ENCODE results near the gene ERO1A.

DNA sequence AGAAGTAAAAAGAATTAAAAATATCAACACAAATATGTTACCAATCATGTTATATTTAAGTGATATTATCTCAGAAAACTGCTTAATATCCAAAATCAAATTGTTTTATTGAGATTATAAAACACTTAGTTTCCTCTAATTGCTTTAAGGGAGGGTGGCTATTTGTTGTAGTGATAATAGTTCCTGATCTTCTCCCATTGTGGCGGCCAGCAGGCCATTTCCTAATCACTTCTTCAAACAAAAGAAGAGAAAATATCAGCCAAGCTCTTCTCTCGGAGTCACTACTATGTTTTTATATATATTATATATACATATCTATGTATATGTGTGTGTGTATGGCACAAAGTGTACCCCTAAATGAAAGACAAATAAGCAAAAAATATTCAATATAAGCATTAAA lies 31.5 kb downstream of the ERO1A start:
- no peak for TF ChIP-seq EZH2 (IDR thresholded peaks at IDR 0.05; ENCODE audit: borderline replicate concordance, insufficient read depth, low read depth, low read length, poor library complexity, severe bottlenecking)
- TF ChIP-seq, protein P1, sequence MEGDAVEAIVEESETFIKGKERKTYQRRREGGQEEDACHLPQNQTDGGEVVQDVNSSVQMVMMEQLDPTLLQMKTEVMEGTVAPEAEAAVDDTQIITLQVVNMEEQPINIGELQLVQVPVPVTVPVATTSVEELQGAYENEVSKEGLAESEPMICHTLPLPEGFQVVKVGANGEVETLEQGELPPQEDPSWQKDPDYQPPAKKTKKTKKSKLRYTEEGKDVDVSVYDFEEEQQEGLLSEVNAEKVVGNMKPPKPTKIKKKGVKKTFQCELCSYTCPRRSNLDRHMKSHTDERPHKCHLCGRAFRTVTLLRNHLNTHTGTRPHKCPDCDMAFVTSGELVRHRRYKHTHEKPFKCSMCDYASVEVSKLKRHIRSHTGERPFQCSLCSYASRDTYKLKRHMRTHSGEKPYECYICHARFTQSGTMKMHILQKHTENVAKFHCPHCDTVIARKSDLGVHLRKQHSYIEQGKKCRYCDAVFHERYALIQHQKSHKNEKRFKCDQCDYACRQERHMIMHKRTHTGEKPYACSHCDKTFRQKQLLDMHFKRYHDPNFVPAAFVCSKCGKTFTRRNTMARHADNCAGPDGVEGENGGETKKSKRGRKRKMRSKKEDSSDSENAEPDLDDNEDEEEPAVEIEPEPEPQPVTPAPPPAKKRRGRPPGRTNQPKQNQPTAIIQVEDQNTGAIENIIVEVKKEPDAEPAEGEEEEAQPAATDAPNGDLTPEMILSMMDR (IDR thresholded peaks at IDR 0.05) = no peak

Data from B cell (primary cell).